Measurements from ENCODE around the gene TOR1B. TPM values are rescaled to one million over a fixed set of nuclear protein-coding genes. Genes with fewer than 3 reads are reported as not detected.

The TOR1B gene
- total RNA-seq, 2 experiments from 2014 or later, result 13.3 to 14.9 TPM

GRCh38 chr9:129858167-129858962, 55.4 kb downstream of the TOR1B start:
- Histone ChIP-seq H3K27ac (ENCODE audit: low read depth, low read length, poor library complexity, severe bottlenecking) (no peak overlapping the region), H3K9me2 (ENCODE audit: insufficient read depth, low read length) (no peaks in the 10 kb centered on the region), H3K4me3 (ENCODE audit: low read depth, low read length, poor library complexity, severe bottlenecking) (no peak overlapping the region), H4K20me1 (ENCODE audit: insufficient read depth, low read length) (no peaks in the 10 kb centered on the region), H3K4me1 (ENCODE audit: insufficient read depth, low read length, poor library complexity, severe bottlenecking) (peaks cover 5% of the 10 kb centered on the region), H3K4me2 (ENCODE audit: low read length) (no peak overlapping the region), H3K36me3 (ENCODE audit: insufficient read depth, low read length) (peaks cover 34% of the 10 kb centered on the region), H3K9me3 (ENCODE audit: low read length) (no peaks in the 10 kb centered on the region), H3K79me2 (ENCODE audit: insufficient read depth, low read depth, low read length) (no peaks in the 10 kb centered on the region), H2AFZ (ENCODE audit: low read length) (no peak overlapping the region)
- CTCF ChIA-PET (ENCODE audit: unreplicated experiment), result no interaction called here
- intact Hi-C loops (cut with micrococcal nuclease; ENCODE audit: unreplicated experiment), result no loop called here
- no TSS peak for BruUV-seq (replicated peaks)
- no peak for DNase-seq (ENCODE audit: low spot score)
- POLR2A ChIA-PET, result no interaction called here
- no peak for TF ChIP-seq CTCF (conservative IDR thresholded peaks at IDR 0.05; ENCODE audit: low read length)
- no peak for TF ChIP-seq EZH2phosphoT487 (IDR thresholded peaks at IDR 0.05; ENCODE audit: borderline replicate concordance, low read depth, low read length)

Other genes with a start within 250 kb of the TOR1B start
- not detected in 2 replicates for gene C9orf50, start 182.1 kb upstream of the TOR1B start, total RNA-seq (2014; rRNA removed; shearing (Covaris generic))
- not detected in 2 replicates for gene C9orf50, start 182.1 kb upstream of the TOR1B start, total RNA-seq (2022)
- 46.6 and 51.9 TPM in 2 replicates for gene NTMT1, start 177.0 kb upstream of the TOR1B start, total RNA-seq (2014; rRNA removed; shearing (Covaris generic))
- 59.8 and 64.2 TPM in 2 replicates for gene NTMT1, start 177.0 kb upstream of the TOR1B start, total RNA-seq (2022)
- 17.5 and 21.4 TPM in 2 replicates for gene ASB6, start 161.0 kb upstream of the TOR1B start, total RNA-seq (2014; rRNA removed; shearing (Covaris generic))
- 18.9 and 19.0 TPM in 2 replicates for gene ASB6, start 161.0 kb upstream of the TOR1B start, total RNA-seq (2022)
- not detected in 2 replicates for gene PRRX2, start 137.5 kb upstream of the TOR1B start, total RNA-seq (2014; rRNA removed; shearing (Covaris generic))
- gene PRRX2, start 137.5 kb upstream of the TOR1B start, total RNA-seq (2022), result not detected in 2 replicates
- gene PTGES, start 50.1 kb upstream of the TOR1B start, total RNA-seq (2014; rRNA removed; shearing (Covaris generic)), result not detected in 2 replicates
- not detected in 2 replicates for gene PTGES, start 50.1 kb upstream of the TOR1B start, total RNA-seq (2022)
- 32.7 and 34.9 TPM in 2 replicates for gene TOR1A, start 21.0 kb downstream of the TOR1B start, total RNA-seq (2014; rRNA removed; shearing (Covaris generic))
- 37.0 and 37.4 TPM in 2 replicates for gene TOR1A, start 21.0 kb downstream of the TOR1B start, total RNA-seq (2022)
- 49.4 and 57.6 TPM in 2 replicates for gene C9orf78, start 32.1 kb downstream of the TOR1B start, total RNA-seq (2014; rRNA removed; shearing (Covaris generic))
- gene C9orf78, start 32.1 kb downstream of the TOR1B start, total RNA-seq (2022), result 60.6 and 62.4 TPM in 2 replicates
- 14.4 and 15.5 TPM in 2 replicates for gene USP20, start 32.3 kb downstream of the TOR1B start, total RNA-seq (2014; rRNA removed; shearing (Covaris generic))
- 24.1 and 26.1 TPM in 2 replicates for gene USP20, start 32.3 kb downstream of the TOR1B start, total RNA-seq (2022)
- gene FNBP1, start 240.0 kb downstream of the TOR1B start, total RNA-seq (2014; rRNA removed; shearing (Covaris generic)), result 93.3 and 117 TPM in 2 replicates
- 164 and 168 TPM in 2 replicates for gene FNBP1, start 240.0 kb downstream of the TOR1B start, total RNA-seq (2022)